ENCODE measurements around the gene PDE1A.

- TF ChIP-seq CTCF (IDR thresholded peaks at IDR 0.05; ENCODE audit: low read depth, low read length, missing input control) (no peak), YY1 (IDR thresholded peaks at IDR 0.05) (no peak), JUND (IDR thresholded peaks at IDR 0.05) (no peak)
These were observed 20.6 kb downstream of the PDE1A start for GRCh38 chr2:182406221-182406620.
